H4 (cell line): Measurements from ENCODE around the gene DEF6. TPM values are rescaled to one million over a fixed set of nuclear protein-coding genes. Genes with fewer than 3 reads are reported as not detected.

Source experiments
- total RNA-seq: library from RNA; depleted of rRNA; stranded (reverse); fragments of >200 nt; shearing (Covaris generic); gene quantifications from 2 replicates; pipeline ENCODE4 v1.2.3, GENCODE V29; 2014; rRNA removed

The DEF6 gene
- total RNA-seq, 1 experiment from 2014 or later = 0.43 TPM

Other genes starting within 250 kb of the DEF6 start
- gene TCP11, start 156.5 kb upstream of the DEF6 start, total RNA-seq = 0.14 TPM in 1 of 2 replicates, not detected in the other
- 0.02 TPM in 1 of 2 replicates, not detected in the other for gene SCUBE3, start 83.9 kb upstream of the DEF6 start, total RNA-seq
- 6.7 and 7.2 TPM in 2 replicates for gene ZNF76, start 38.1 kb upstream of the DEF6 start, total RNA-seq
- 2.7 and 3.2 TPM in 2 replicates for gene PPARD, start 44.7 kb downstream of the DEF6 start, total RNA-seq
- 5.9 and 6.6 TPM in 2 replicates for gene FANCE, start 154.5 kb downstream of the DEF6 start, total RNA-seq
- gene RPL10A, start 170.6 kb downstream of the DEF6 start, total RNA-seq = 1,521 and 1,556 TPM in 2 replicates
- gene TEAD3, start 199.3 kb downstream of the DEF6 start, total RNA-seq = 4.1 and 7.1 TPM in 2 replicates
- not detected in 2 replicates for gene TULP1, start 215.1 kb downstream of the DEF6 start, total RNA-seq